ENCODE results near the gene FBLN2.

DNA sequence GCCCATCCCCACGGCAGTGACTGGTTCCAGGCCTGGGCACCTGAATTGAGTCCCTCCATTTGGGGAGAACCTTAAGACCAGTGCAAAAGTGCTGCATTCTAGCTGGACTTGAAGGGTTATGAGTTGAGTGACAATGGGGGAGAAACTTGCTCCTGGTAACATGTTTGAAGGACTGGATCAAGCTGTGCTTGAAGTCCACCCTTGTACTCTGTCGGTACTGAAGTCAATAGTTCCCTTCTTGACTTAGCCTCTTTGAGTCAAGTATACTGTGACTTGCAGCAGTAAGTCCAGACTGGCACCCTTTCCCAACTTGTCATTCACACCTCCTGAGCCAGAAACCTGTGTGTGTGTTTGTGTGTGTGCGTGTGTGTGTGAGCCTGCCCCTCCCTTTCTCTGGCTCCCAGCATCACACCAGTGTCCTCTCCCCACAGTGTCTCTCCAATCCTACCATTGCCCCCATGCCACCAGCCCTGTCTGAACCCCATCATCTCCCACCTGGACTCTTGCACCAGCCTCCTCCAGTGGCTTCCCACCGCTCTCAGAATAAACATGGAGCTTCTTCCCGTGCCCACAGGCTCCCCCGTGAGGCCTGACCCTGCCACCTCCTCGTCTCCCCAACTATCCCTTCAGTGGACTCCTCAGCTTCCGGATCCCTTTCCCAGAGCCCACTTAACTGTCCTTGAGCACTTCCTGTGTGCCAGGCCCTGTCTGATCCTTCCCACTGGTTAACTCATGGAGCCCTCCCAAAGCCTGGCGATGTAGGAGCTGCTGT lies 10.2 kb upstream of the FBLN2 start:
- TF ChIP-seq, protein P1, sequence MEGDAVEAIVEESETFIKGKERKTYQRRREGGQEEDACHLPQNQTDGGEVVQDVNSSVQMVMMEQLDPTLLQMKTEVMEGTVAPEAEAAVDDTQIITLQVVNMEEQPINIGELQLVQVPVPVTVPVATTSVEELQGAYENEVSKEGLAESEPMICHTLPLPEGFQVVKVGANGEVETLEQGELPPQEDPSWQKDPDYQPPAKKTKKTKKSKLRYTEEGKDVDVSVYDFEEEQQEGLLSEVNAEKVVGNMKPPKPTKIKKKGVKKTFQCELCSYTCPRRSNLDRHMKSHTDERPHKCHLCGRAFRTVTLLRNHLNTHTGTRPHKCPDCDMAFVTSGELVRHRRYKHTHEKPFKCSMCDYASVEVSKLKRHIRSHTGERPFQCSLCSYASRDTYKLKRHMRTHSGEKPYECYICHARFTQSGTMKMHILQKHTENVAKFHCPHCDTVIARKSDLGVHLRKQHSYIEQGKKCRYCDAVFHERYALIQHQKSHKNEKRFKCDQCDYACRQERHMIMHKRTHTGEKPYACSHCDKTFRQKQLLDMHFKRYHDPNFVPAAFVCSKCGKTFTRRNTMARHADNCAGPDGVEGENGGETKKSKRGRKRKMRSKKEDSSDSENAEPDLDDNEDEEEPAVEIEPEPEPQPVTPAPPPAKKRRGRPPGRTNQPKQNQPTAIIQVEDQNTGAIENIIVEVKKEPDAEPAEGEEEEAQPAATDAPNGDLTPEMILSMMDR (optimal IDR thresholded peaks at IDR 0.05 in 1 of 3, IDR thresholded peaks at IDR 0.05 in 1 of 3, conservative IDR thresholded peaks at IDR 0.05 in 1 of 3; ENCODE audit: extremely low read depth in 1 of 3, insufficient read depth in 2 of 3, low read length in 3 of 3) = no peak
- no peak for TF ChIP-seq EZH2 (IDR thresholded peaks at IDR 0.05; ENCODE audit: low read length)

Data from keratinocyte (primary cell).